Mononuclear cell (primary cell): Measurements from ENCODE around the gene FOXP3. TPM values are rescaled to one million over a fixed set of nuclear protein-coding genes. Genes with fewer than 3 reads are reported as not detected.

Experiments used
- H3K27me3 ChIP-seq: 2 replicates; pipeline ENCODE4 v1.6.0; 2011; ENCODE audit warnings: low read length, control low read depth; ENCODE audit not compliant: insufficient read depth
- H3K4me1 ChIP-seq: 2 replicates; pipeline ENCODE4 v1.5.1; 2011; ENCODE audit warnings: mild to moderate bottlenecking, low read length, control low read depth; ENCODE audit not compliant: insufficient read depth
- H3K4me3 ChIP-seq: 2 replicates; pipeline ENCODE4 v1.5.1; 2011; ENCODE audit warnings: mild to moderate bottlenecking, low read length, moderate library complexity
- H3K9me3 ChIP-seq: 2 replicates; pipeline ENCODE4 v1.5.1; 2011; ENCODE audit warnings: low read depth, mild to moderate bottlenecking, control low read depth, low read length
- total RNA-seq: library from RNA; depleted of rRNA; stranded (reverse); fragments of >200 nt; gene quantifications from one replicate; pipeline ENCODE4 v1.2.3, GENCODE V29; 2012

Gene FOXP3
- total RNA-seq, 1 donor: 0.94 TPM

- Histone ChIP-seq H3K9me3 (no peaks in the 10 kb centered on the region), H3K4me3 (no peak overlapping the region), H3K27me3 (no peaks in the 10 kb centered on the region), H3K4me1 (peaks cover 14% of the 10 kb centered on the region)
These were observed 36.8 kb downstream of the FOXP3 start for GRCh38 chrX:49227726-49228125.

- Histone ChIP-seq H3K4me3 (no peak overlapping the region), H3K4me1 (peaks cover 14% of the 10 kb centered on the region), H3K9me3 (no peaks in the 10 kb centered on the region), H3K27me3 (no peaks in the 10 kb centered on the region)
These were observed 37.6 kb downstream of the FOXP3 start for GRCh38 chrX:49226946-49227345.

GRCh38 chrX:49225858-49226257 is 38.7 kb downstream of the FOXP3 start:
- H3K4me3 ChIP-seq: no peak overlapping the region
- H3K9me3 ChIP-seq: no peaks in the 10 kb centered on the region
- H3K4me1 ChIP-seq: peaks cover 7% of the 10 kb centered on the region
- H3K27me3 ChIP-seq: no peaks in the 10 kb centered on the region

- Histone ChIP-seq H3K27me3 (no peaks in the 10 kb centered on the region), H3K9me3 (no peaks in the 10 kb centered on the region), H3K4me3 (no peak overlapping the region), H3K4me1 (no peaks in the 10 kb centered on the region)
These were observed 42.6 kb downstream of the FOXP3 start for GRCh38 chrX:49221868-49222267.

GRCh38 chrX:49220100-49220499 is 44.4 kb downstream of the FOXP3 start:
- Histone ChIP-seq H3K4me1 (no peaks in the 10 kb centered on the region), H3K27me3 (no peaks in the 10 kb centered on the region), H3K4me3 (no peak overlapping the region), H3K9me3 (no peaks in the 10 kb centered on the region)

GRCh38 chrX:49214996-49215526 is 49.4 kb downstream of the FOXP3 start:
- no peaks in the 10 kb centered on the region for H3K4me1 ChIP-seq
- H3K27me3 ChIP-seq: no peaks in the 10 kb centered on the region

GRCh38 chrX:49214416-49214815 is 50.1 kb downstream of the FOXP3 start:
- Histone ChIP-seq H3K9me3 (no peaks in the 10 kb centered on the region), H3K27me3 (no peaks in the 10 kb centered on the region), H3K4me1 (no peaks in the 10 kb centered on the region), H3K4me3 (no peak overlapping the region)

More at GRCh38 chrX:49214996-49215526, 49.4 kb downstream of the FOXP3 start:
- no peaks in the 10 kb centered on the region for H3K9me3 ChIP-seq
- no peak overlapping the region for H3K4me3 ChIP-seq

GRCh38 chrX:49212861-49213260 is 51.6 kb downstream of the FOXP3 start:
- H3K4me3 ChIP-seq: no peak overlapping the region
- no peaks in the 10 kb centered on the region for H3K9me3 ChIP-seq
- no peaks in the 10 kb centered on the region for H3K4me1 ChIP-seq
- H3K27me3 ChIP-seq: no peaks in the 10 kb centered on the region

GRCh38 chrX:49212209-49212608 is 52.3 kb downstream of the FOXP3 start:
- Histone ChIP-seq H3K27me3 (no peaks in the 10 kb centered on the region), H3K4me3 (no peak overlapping the region), H3K9me3 (no peaks in the 10 kb centered on the region), H3K4me1 (no peaks in the 10 kb centered on the region)

GRCh38 chrX:49211074-49211473 is 53.4 kb downstream of the FOXP3 start:
- Histone ChIP-seq H3K9me3 (no peaks in the 10 kb centered on the region), H3K27me3 (no peaks in the 10 kb centered on the region)

GRCh38 chrX:49210406-49210805 is 54.1 kb downstream of the FOXP3 start:
- Histone ChIP-seq H3K9me3 (no peaks in the 10 kb centered on the region), H3K27me3 (no peaks in the 10 kb centered on the region), H3K4me3 (no peak overlapping the region), H3K4me1 (no peaks in the 10 kb centered on the region)

More at GRCh38 chrX:49211074-49211473, 53.4 kb downstream of the FOXP3 start:
- Histone ChIP-seq H3K4me1 (no peaks in the 10 kb centered on the region), H3K4me3 (no peak overlapping the region)

- no peak overlapping the region for H3K4me3 ChIP-seq
- H3K9me3 ChIP-seq: no peaks in the 10 kb centered on the region
- H3K4me1 ChIP-seq: no peaks in the 10 kb centered on the region
- no peaks in the 10 kb centered on the region for H3K27me3 ChIP-seq
These were observed 54.9 kb downstream of the FOXP3 start for GRCh38 chrX:49209434-49210251.

- no peaks in the 10 kb centered on the region for H3K4me1 ChIP-seq
- no peaks in the 10 kb centered on the region for H3K9me3 ChIP-seq
- H3K4me3 ChIP-seq: no peak overlapping the region
- no peaks in the 10 kb centered on the region for H3K27me3 ChIP-seq
These were observed 56.1 kb downstream of the FOXP3 start for GRCh38 chrX:49208399-49208798.

GRCh38 chrX:49206543-49206942 is 58.0 kb downstream of the FOXP3 start:
- Histone ChIP-seq H3K4me3 (no peak overlapping the region), H3K9me3 (no peaks in the 10 kb centered on the region), H3K4me1 (no peaks in the 10 kb centered on the region), H3K27me3 (no peaks in the 10 kb centered on the region)

- Histone ChIP-seq H3K4me3 (no peak overlapping the region), H3K9me3 (no peaks in the 10 kb centered on the region), H3K27me3 (no peaks in the 10 kb centered on the region), H3K4me1 (peaks cover 3% of the 10 kb centered on the region)
These were observed 59.1 kb downstream of the FOXP3 start for GRCh38 chrX:49205443-49205842.

- no peak overlapping the region for H3K4me3 ChIP-seq
- H3K27me3 ChIP-seq: no peaks in the 10 kb centered on the region
- H3K9me3 ChIP-seq: no peaks in the 10 kb centered on the region
- peaks cover 6% of the 10 kb centered on the region for H3K4me1 ChIP-seq
These were observed 59.8 kb downstream of the FOXP3 start for GRCh38 chrX:49204709-49205108.
